HG02763 (cell line): ENCODE measurements around the gene CAMTA1.

Source experiments
- ATAC-seq: cut with Tn5 transposase; IDR thresholded peaks from one replicate; pipeline ENCODE4 v1.9.1; 2021; ENCODE audit warnings: mild to moderate bottlenecking, moderate library complexity; ENCODE audit not compliant: unreplicated experiment

CAMTA1 gene

DNA sequence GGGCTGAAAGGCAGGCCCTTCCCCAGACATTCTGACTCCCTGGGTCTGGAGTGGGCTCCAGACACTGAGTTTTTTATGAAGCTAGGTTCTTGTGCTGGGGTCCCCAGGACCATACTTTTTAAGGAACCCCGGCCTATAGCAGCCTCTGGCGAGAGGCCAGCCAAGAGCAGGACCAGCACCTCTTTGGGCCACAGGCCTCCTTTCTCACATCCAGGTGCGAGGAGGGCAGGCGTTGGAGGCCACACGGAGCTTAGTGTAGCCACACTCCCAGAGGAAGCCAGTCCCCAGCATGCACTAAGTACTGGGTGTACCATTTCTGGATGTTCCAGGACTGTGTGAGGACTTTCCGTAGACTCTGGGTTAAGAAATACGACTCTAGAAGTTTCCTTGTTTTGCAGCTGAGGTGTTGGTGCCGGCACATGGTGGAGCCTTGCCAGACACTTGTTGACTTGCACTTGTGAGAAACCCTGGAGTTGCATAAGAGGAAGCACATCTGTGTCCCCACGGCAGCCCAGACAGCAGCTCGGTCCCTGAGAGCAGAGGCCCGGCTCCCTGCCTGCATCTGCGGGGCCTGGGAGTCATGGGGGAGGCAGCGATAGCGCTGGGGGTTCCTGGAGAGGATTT lies 863.6 kb downstream of the CAMTA1 start:
- no peak for ATAC-seq

- no peak for ATAC-seq
Measured at GRCh38 chr1:7650801-7651200, 865.5 kb downstream of the CAMTA1 start.

GRCh38 chr1:7651203-7651602 lies 865.9 kb downstream of the CAMTA1 start:
- ATAC-seq = no peak

DNA sequence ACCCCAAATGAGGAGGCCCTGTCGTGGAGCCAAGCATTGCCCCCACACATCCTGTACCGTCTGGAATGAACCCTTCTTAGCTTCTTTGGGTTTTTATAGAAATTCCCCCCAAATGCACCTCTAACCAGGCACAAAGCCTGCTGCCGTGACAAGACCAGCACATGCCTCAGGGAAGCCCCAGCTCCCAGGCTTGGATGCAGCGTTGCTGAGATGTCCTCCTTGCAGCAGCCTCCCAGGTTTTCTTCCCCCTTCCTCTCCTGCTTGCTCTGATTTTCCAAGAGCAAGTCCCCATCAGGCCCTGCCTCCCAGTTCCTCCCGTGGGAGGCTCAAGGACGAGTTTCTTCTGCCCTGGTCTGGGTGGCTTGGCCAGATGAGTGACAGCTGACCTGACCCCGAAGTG lies 866.8 kb downstream of the CAMTA1 start:
- no peak for ATAC-seq

- ATAC-seq = no peak
Measured at GRCh38 chr1:7652515-7653098, 867.4 kb downstream of the CAMTA1 start.

- ATAC-seq = no peak
Measured at GRCh38 chr1:7654725-7655124, 869.5 kb downstream of the CAMTA1 start.

- no peak for ATAC-seq
Measured at GRCh38 chr1:7655354-7655753, 870.1 kb downstream of the CAMTA1 start.

- ATAC-seq = no peak
Measured at GRCh38 chr1:7656557-7657215, 871.4 kb downstream of the CAMTA1 start.

GRCh38 chr1:7657287-7658016 lies 872.2 kb downstream of the CAMTA1 start:
- ATAC-seq = no peak

- ATAC-seq = no peak
Measured at GRCh38 chr1:7658099-7658498, 872.8 kb downstream of the CAMTA1 start.

DNA sequence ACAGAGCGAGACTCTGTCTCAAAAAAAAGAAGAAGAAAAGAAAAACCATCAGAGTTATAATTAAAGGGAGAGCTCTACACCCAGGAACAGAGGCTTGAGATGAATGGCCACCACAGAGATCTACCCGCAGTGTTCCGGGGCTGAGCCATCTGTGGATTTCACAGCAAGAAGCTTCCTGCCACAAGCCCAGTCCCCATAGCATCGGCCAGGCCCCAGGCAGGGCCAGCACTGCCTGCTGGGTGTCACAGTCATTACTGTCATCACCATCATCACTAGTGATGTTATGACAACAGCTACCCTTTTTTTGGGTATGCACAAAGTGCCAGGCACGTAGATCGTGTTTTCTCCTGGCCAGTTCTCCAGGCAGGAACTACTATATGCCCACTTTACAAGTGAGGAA lies 874.3 kb downstream of the CAMTA1 start:
- no peak for ATAC-seq

- ATAC-seq = no peak
Measured at GRCh38 chr1:7663451-7664146, 878.3 kb downstream of the CAMTA1 start.

DNA sequence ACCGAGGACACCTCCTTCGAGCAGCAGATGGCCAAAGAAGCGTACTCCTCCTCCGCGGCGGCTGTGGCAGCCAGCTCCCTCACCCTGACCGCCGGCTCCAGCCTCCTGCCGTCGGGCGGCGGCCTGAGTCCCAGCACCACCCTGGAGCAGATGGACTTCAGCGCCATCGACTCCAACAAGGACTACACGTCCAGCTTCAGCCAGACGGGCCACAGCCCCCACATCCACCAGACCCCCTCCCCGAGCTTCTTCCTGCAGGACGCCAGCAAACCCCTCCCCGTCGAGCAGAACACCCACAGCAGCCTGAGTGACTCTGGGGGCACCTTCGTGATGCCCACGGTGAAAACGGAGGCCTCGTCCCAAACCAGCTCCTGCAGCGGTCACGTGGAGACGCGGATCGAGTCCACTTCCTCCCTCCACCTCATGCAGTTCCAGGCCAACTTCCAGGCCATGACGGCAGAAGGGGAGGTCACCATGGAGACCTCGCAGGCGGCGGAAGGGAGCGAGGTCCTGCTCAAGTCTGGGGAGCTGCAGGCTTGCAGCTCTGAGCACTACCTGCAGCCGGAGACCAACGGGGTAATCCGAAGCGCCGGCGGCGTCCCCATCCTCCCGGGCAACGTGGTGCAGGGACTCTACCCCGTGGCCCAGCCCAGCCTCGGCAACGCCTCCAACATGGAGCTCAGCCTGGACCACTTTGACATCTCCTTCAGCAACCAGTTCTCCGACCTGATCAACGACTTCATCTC lies 879.1 kb downstream of the CAMTA1 start:
- no peak for ATAC-seq

DNA sequence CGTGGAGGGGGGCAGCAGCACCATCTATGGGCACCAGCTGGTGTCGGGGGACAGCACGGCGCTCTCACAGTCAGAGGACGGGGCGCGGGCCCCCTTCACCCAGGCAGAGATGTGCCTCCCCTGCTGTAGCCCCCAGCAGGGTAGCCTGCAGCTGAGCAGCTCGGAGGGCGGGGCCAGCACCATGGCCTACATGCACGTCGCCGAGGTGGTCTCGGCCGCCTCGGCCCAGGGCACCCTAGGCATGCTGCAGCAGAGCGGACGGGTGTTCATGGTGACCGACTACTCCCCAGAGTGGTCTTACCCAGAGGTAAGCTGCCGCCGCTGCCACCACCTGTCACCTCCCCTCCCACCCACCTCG lies 879.6 kb downstream of the CAMTA1 start:
- ATAC-seq = no peak

DNA sequence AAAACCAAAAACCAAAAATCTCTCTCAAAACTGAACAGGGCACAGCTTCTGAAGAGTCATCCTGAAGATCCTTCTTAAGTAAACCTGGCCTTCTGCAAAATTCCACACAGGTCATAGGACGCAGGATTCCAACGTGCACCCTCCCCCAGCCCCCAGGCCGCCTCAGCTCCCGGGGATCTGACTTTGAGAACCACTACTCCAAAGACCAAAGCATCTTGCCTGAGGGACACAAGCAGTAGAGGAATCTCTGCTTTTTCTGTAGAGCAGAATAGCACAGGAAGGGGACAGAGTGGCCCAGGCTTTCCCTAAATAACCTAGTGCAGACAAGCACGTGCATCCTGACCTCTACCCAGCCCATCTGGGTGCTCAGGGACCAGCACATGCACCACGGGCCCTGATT lies 881.0 kb downstream of the CAMTA1 start:
- ATAC-seq = no peak

DNA sequence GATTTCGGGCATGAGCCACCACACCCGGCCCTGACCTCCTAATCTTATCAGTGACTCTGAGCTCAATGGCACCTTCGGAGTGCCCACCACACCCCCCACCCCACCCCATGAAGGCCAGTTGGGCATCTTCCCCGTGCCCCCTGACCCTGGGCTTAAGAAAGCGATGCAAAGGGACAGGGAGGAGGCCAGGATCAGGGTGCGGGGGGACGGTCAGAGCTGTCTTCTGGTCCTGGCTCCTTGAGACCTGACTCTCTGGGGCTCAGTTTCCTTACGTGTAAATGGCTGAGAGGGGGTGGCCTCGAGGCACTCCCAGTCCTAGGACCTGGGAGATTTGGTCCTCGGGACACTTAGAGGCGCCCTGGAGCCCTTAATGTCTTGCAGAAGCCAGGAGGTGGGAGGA lies 881.9 kb downstream of the CAMTA1 start:
- ATAC-seq = no peak

DNA sequence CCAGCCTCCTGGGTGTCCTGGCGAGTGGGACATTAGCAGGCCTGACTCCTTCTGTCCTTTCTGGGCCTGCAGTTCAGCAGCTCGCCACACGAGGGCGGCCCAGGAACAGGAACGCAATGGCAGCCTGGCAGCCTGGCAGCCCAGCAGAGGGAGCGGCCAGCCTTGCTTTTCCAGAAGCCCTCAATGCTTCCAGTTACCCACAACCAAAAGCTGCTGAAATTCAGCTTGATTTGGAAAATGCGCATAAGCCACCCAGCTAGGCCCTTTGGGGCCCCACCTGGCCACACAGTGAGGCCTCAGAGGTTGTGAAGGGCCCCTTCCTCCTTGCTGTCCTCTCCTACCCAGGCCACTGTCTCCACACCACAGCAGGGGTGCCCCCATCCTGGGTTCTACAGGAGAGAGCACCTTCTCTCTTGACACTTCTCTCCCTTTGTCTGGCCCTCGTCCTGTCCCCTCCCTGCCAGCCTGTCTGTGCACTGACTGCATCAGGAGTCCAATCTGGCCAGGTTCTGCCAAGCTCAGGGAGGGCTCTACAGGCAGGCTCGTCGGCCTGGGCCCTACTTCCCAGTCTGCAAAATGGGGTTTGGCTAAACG lies 882.5 kb downstream of the CAMTA1 start:
- no peak for ATAC-seq

DNA sequence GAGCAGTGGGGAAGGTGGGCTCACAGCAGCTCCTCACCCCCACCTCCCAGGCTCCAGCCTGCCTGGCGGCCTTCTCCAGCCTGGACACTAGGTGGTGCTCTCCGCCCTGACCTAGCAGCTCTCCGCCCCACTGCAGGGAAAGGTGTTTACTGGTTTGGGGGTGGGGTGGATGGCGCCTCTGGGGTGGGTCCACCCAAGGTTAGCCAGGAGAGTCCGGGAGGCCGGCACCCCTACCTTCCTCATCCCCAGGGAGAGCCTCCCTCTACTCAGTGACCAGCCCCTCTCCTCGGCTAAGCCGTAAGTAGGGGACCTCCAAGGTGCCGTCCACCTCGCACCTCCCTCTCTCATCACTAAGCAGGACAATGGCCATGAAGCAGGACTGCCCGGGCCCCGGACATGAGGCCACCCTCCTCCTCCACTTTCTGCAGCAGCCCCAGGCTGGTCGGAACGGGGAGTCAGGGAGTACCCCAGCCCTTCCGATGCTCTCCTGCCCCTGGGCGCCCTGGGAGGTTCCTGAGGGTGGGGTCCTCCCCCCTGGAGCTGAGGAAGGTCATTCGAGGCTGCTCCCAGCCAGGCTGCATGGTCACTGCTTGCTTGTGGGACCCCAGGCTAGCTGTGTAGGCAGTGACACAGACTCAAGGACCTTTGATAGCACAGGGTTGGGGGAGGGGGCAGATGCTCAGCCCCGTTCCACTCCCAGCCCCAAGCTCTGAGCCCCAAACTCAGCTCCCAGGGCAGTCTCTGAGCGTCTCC lies 884.5 kb downstream of the CAMTA1 start:
- ATAC-seq = no peak

- ATAC-seq = no peak
Measured at GRCh38 chr1:7670334-7671145, 885.3 kb downstream of the CAMTA1 start.
